B cell (primary cell): Measurements from ENCODE around the gene DNAJC11. TPM values are rescaled to one million over a fixed set of nuclear protein-coding genes. Genes with fewer than 3 reads are reported as not detected.

Experiments
- ATAC-seq: fragments of 200-7000 bp; cut with Tn5 transposase; one replicate; pipeline ENCODE4 v1.10.0; 2021; ENCODE audit warnings: low read depth, mild to moderate bottlenecking, moderate number of reproducible peaks, moderate library complexity
- CTCF ChIA-PET: fragments of 350-600 bp; sonication (Branson Sonifier 250); formaldehyde crosslinking; loops from one replicate; lab custom pipeline; 2021; ENCODE audit warnings: antibody characterized with exemption, inconsistent platforms; lab: Charles Lee
- POLR2A ChIA-PET: fragments of 350-600 bp; sonication (Branson Sonifier 250); formaldehyde crosslinking; loops from one replicate; lab custom pipeline; 2021; ENCODE audit warnings: antibody characterized with exemption; lab: Charles Lee
- DNase-seq: peaks from one replicate; pipeline ENCODE4 v3.0.0; 2013
- H2AFZ ChIP-seq: 2 replicates; pipeline ENCODE4 v1.6.1; 2012; ENCODE audit warnings: mild to moderate bottlenecking, low read depth, low read length; ENCODE audit not compliant: insufficient read depth, poor library complexity, severe bottlenecking
- H3K27ac ChIP-seq, 2 donors: 1 replicate in 1 of 2; 2 replicates in 1 of 2; pipeline ENCODE4 v1.5.1; 2012 to 2013; ENCODE audit warnings: low read length in 2 of 2, mild to moderate bottlenecking in 2 of 2, moderate library complexity in 1 of 2
- H3K27me3 ChIP-seq, 4 experiments: fragments of 200-600 bp in 1 of 4; sonication (generic) in 1 of 4; replicated peaks in 1 of 4; 1 replicate in 2 of 4; 2 replicates in 2 of 4; pipeline versions ENCODE4 v1.6.1 to v1.7.0; 2013 to 2016; ENCODE audit warnings: low read length in 3 of 4, mild to moderate bottlenecking in 2 of 4, mixed read lengths in 1 of 4, moderate library complexity in 1 of 4; ENCODE audit not compliant: insufficient read depth in 4 of 4, control insufficient read depth in 3 of 4; ENCODE audit errors: control extremely low read depth in 1 of 4
- H3K36me3 ChIP-seq, 2 experiments: replicated peaks in 1 of 2; 1 replicate in 1 of 2; 2 replicates in 1 of 2; pipeline versions ENCODE4 v1.6.1 to v1.7.1; 2013; ENCODE audit warnings: low read length in 1 of 2; ENCODE audit not compliant: insufficient read depth in 2 of 2, control insufficient read depth in 1 of 2; ENCODE audit errors: control extremely low read depth in 1 of 2, extremely low read depth in 1 of 2
- H3K4me1 ChIP-seq, 2 donors: fragments of 200-600 bp in 1 of 2; sonication (generic) in 1 of 2; 1 replicate in 1 of 2; 2 replicates in 1 of 2; pipeline versions ENCODE4 v1.5.1 to v1.6.1; 2013 to 2017; ENCODE audit warnings: low read length in 2 of 2; ENCODE audit not compliant: control insufficient read depth in 2 of 2, insufficient read depth in 2 of 2
- H3K4me2 ChIP-seq: replicated peaks from 2 replicates; pipeline ENCODE3; 2012; ENCODE audit warnings: mild to moderate bottlenecking, low read depth, low read length; ENCODE audit not compliant: poor library complexity, severe bottlenecking
- H3K4me3 ChIP-seq, 5 experiments: fragments of 200-600 bp in 1 of 5; sonication (generic) in 1 of 5; 1 replicate in 3 of 5; 2 replicates in 2 of 5; pipeline versions ENCODE4 v1.5.1 to v1.7.0; 2011 to 2016; ENCODE audit warnings: low read length in 4 of 5, mild to moderate bottlenecking in 4 of 5, low read depth in 2 of 5, control low read depth in 1 of 5, moderate library complexity in 1 of 5; ENCODE audit not compliant: insufficient read depth in 1 of 5; ENCODE audit errors: control extremely low read depth in 1 of 5, extremely low read depth in 1 of 5
- H3K79me2 ChIP-seq: fragments of 200-600 bp; sonication (generic); one replicate; pipeline ENCODE4 v1.6.0; 2016; ENCODE audit warnings: low read length; ENCODE audit not compliant: control insufficient read depth, insufficient read depth
- H3K9ac ChIP-seq: fragments of 200-600 bp; sonication (generic); 2 replicates; pipeline ENCODE4 v1.6.1; 2017; ENCODE audit warnings: mild to moderate bottlenecking, low read length, moderate library complexity
- H3K9me3 ChIP-seq, 3 donors: one replicate each; pipeline versions ENCODE4 v1.6.1 to v1.7.1; 2013; ENCODE audit warnings: low read length in 2 of 3; ENCODE audit not compliant: control insufficient read depth in 2 of 3, insufficient read depth in 1 of 3; ENCODE audit errors: control extremely low read depth in 1 of 3
- H4K20me1 ChIP-seq: 2 replicates; pipeline ENCODE4 v1.6.0; 2012; ENCODE audit warnings: mild to moderate bottlenecking, low read length; ENCODE audit not compliant: insufficient read depth, control insufficient read depth, poor library complexity, severe bottlenecking
- H3K27ac Mint-ChIP-seq: one replicate; pipeline ENCODE4 v1.8.0; 2021; ENCODE audit warnings: mixed read lengths
- H3K27me3 Mint-ChIP-seq: one replicate; pipeline ENCODE4 v1.8.0; 2021; ENCODE audit warnings: mixed read lengths
- H3K4me1 Mint-ChIP-seq: one replicate; pipeline ENCODE4 v1.8.0; 2021; ENCODE audit warnings: mixed read lengths
- H3K4me3 Mint-ChIP-seq: one replicate; pipeline ENCODE4 v1.8.0; 2021; ENCODE audit warnings: mixed read lengths
- H3K9me3 Mint-ChIP-seq: one replicate; pipeline ENCODE4 v1.8.0; 2022; ENCODE audit warnings: mixed read lengths; ENCODE audit not compliant: insufficient read depth
- CTCF ChIP-seq: fragments of 200-600 bp; IDR thresholded peaks from one replicate; pipeline ENCODE4 v1.8.0; 2022; ENCODE audit warnings: antibody characterized with exemption, mild to moderate bottlenecking
- EZH2 ChIP-seq: IDR thresholded peaks from 2 replicates; pipeline ENCODE4 v1.6.1; 2012; ENCODE audit warnings: borderline replicate concordance, low read depth, mild to moderate bottlenecking, moderate library complexity, low read length; ENCODE audit not compliant: insufficient read depth, poor library complexity, severe bottlenecking
- WGBS: methylation state at CpG from one replicate; pipeline ENCODE4 v1.1.5; 2013; ENCODE audit warnings: missing lambda C conversion rate; ENCODE audit not compliant: insufficient coverage; 5-methylcytosine and 5-hydroxymethylcytosine counted together
- intact Hi-C: fragments of 100-400 bp; cut with micrococcal nuclease; formaldehyde crosslinking; loops from one replicate; pipeline ENCODE4 v1.10.0; 2022
- polyA plus RNA-seq: library from polyadenylated mRNA; depleted of rRNA; stranded (reverse); fragments of >200 nt; gene quantifications from 2 replicates; pipeline ENCODE4 v1.2.3, GENCODE V29; 2012
- total RNA-seq, 2 donors: library from RNA; stranded (reverse); fragments of 120-200 nt in 1 of 2; gene quantifications; 1 replicate in 1 of 2; 2 replicates in 1 of 2; pipeline versions ENCODE4 v1.2.3 to v1.2.4, GENCODE V29; 2013 to 2022

DNAJC11 gene
- total and polyA plus RNA-seq, 2 donors (not counting 1 experiment from before 2014, with no cell fraction given): 29.2 to 51.6 TPM

- ChIA-PET POLR2A (no interaction called here), CTCF (no interaction called here)
- Histone ChIP-seq H4K20me1 (no peaks in the 10 kb centered on the region), H3K9me3 (no peaks in the 10 kb centered on the region), H3K27ac (no peak overlapping the region), H2AFZ (no peak overlapping the region), H3K36me3 (no peaks in the 10 kb centered on the region), H3K4me3 (no peak overlapping the region), H3K27me3 (peaks cover 0 to 3% (median 0%) of the 10 kb centered on the region in 4 experiments), H3K9ac (no peak overlapping the region), H3K4me2 (no peak overlapping the region), H3K4me1 (peaks cover 5 to 9% of the 10 kb centered on the region in 2 donors), H3K79me2 (no peaks in the 10 kb centered on the region)
- H3K4me1 Mint-ChIP-seq: peaks cover 12% of the 10 kb centered on the region
- TF ChIP-seq CTCF (no peak), EZH2 (no peak)
- peaks cover 4% of the 10 kb centered on the region for H3K27me3 Mint-ChIP-seq
- intact Hi-C loops: no loop called here
- H3K9me3 Mint-ChIP-seq: no peaks in the 10 kb centered on the region
- DNase-seq (no peak), ATAC-seq (no peak)
- H3K27ac Mint-ChIP-seq: no peak overlapping the region
- no peak overlapping the region for H3K4me3 Mint-ChIP-seq
- WGBS: 86% methylated on average over 3 of the region's 5 CpGs
These were observed 43.5 kb upstream of the DNAJC11 start for GRCh38 chr1:6745073-6745472.

GRCh38 chr1:6743189-6744101, 41.8 kb upstream of the DNAJC11 start:
- CTCF ChIA-PET: interaction anchor here (0.6 to 1.0 kb wide), 2 partner anchors 24 to 1004 kb away, joined by 3 read pairs; no protein-coding TSS in a partner anchor
- H4K20me1 ChIP-seq: no peaks in the 10 kb centered on the region
- H3K4me3 Mint-ChIP-seq: peak overlapping the region; percentile 26
- peak; percentile 13 for DNase-seq
- peaks cover 0 to 3% (median 0%) of the 10 kb centered on the region in 4 experiments for H3K27me3 ChIP-seq
- H3K27ac ChIP-seq: no peak overlapping the region
- POLR2A ChIA-PET: no interaction called here
- H3K27ac Mint-ChIP-seq: peak overlapping the region; percentile 8
- peaks cover 12% of the 10 kb centered on the region for H3K4me1 Mint-ChIP-seq
- no peaks in the 10 kb centered on the region for H3K9me3 Mint-ChIP-seq
- intact Hi-C loops: no loop called here
- H3K9ac ChIP-seq: no peak overlapping the region
- TF ChIP-seq CTCF (no peak), EZH2 (no peak)
- no peaks in the 10 kb centered on the region for H3K36me3 ChIP-seq
- H3K27me3 Mint-ChIP-seq: peaks cover 4% of the 10 kb centered on the region
- WGBS: 21% methylated on average over 9 of the region's 20 CpGs
- peak overlapping the region; percentile 38 for H3K4me2 ChIP-seq
- ATAC-seq: peak; percentile 49
- peak overlapping the region; percentile 70 for H2AFZ ChIP-seq
- H3K4me3 ChIP-seq: no peak overlapping the region
- H3K9me3 ChIP-seq: no peaks in the 10 kb centered on the region
- peaks cover 5 to 9% of the 10 kb centered on the region in 2 donors for H3K4me1 ChIP-seq
- no peaks in the 10 kb centered on the region for H3K79me2 ChIP-seq
